HUES48 (cell line): ENCODE data around the gene CERS6.

Experiments used
- H3K27ac ChIP-seq: one replicate; pipeline ENCODE4 v1.7.0; 2013; ENCODE audit warnings: low read depth, low read length, inconsistent platforms
- H3K27me3 ChIP-seq: 2 replicates; pipeline ENCODE4 v1.6.1; 2013; ENCODE audit warnings: mild to moderate bottlenecking, low read length; ENCODE audit not compliant: control insufficient read depth, insufficient read depth
- H3K36me3 ChIP-seq: 2 replicates; pipeline ENCODE4 v1.6.1; 2013; ENCODE audit warnings: low read length; ENCODE audit not compliant: control insufficient read depth, insufficient read depth
- H3K4me1 ChIP-seq: 2 replicates; pipeline ENCODE4 v1.6.1; 2013; ENCODE audit warnings: mild to moderate bottlenecking, low read length; ENCODE audit not compliant: control insufficient read depth, insufficient read depth
- H3K4me3 ChIP-seq: 2 replicates; pipeline ENCODE4 v1.5.1; 2013; ENCODE audit warnings: mild to moderate bottlenecking, low read depth, low read length
- H3K9ac ChIP-seq: 2 replicates; pipeline ENCODE4 v1.6.1; 2013; ENCODE audit warnings: mild to moderate bottlenecking, low read depth, low read length, moderate library complexity
- H3K9me3 ChIP-seq: 2 replicates; pipeline ENCODE4 v1.6.1; 2013; ENCODE audit warnings: low read length; ENCODE audit not compliant: control insufficient read depth, insufficient read depth

Gene CERS6

DNA sequence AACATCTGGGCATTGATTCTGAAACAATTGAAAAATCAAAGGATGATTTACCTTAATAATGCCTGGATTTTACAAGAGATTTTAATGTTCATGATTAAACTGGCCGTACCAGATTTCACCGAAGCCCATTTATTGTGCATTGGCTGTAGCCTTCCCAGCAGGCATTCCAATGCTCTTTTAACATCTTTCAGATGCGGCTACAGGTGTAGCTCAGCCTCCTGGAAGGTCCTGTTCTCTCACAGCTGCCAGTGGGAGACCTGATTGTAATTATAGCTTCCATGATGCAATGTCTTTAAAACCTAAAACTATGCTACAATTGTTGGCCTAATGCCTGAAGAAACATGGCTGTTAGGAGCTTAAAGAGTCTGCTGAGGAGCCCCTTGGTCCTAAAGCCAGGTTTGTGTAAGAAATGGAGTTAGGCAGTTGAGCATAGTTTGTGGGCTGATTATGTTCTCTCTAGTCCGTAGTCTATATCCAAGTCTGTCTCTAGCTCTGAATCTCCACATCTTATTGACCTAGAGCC lies 147.4 kb downstream of the CERS6 start:
- Histone ChIP-seq H3K36me3 (no peaks in the 10 kb centered on the region), H3K27ac (no peak overlapping the region), H3K4me1 (peaks cover 8% of the 10 kb centered on the region; the same call in 1 of the 2 replicates), H3K9me3 (peaks cover 19% of the 10 kb centered on the region), H3K9ac (no peak overlapping the region), H3K4me3 (no peak overlapping the region), H3K27me3 (no peaks in the 10 kb centered on the region)

DNA sequence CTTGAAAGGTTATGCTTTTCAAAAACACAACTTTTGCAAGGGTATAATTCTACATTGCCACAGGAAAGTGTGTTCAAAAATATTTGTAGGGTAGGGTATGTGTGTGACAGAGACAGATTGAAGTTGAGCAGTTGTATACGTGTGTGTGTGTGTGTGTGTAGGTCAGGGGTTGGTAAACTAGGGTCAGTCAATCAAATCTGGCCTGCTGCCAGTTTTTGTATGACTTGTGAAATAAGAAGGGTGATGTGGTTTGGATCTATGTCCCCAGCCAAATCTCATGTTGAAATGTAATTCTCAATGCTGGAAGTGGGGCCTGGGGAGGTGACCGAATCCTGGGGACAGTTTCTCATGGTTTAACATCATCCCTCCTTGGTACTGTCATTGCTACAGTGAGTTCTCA lies 148.2 kb downstream of the CERS6 start:
- Histone ChIP-seq H3K36me3 (no peaks in the 10 kb centered on the region), H3K27me3 (no peaks in the 10 kb centered on the region), H3K27ac (no peak overlapping the region), H3K9ac (no peak overlapping the region), H3K4me1 (peaks cover 8% of the 10 kb centered on the region; the same call in 1 of the 2 replicates), H3K9me3 (peaks cover 19% of the 10 kb centered on the region), H3K4me3 (no peak overlapping the region)

GRCh38 chr2:168607992-168608391 lies 151.9 kb downstream of the CERS6 start:
- peaks cover 8% of the 10 kb centered on the region; the same call in 1 of the 2 replicates for H3K4me1 ChIP-seq
- H3K4me3 ChIP-seq: no peak overlapping the region
- H3K36me3 ChIP-seq: no peaks in the 10 kb centered on the region
- no peaks in the 10 kb centered on the region for H3K27me3 ChIP-seq
- H3K9me3 ChIP-seq: peaks cover 19% of the 10 kb centered on the region
- no peak overlapping the region for H3K9ac ChIP-seq
- H3K27ac ChIP-seq: no peak overlapping the region

DNA sequence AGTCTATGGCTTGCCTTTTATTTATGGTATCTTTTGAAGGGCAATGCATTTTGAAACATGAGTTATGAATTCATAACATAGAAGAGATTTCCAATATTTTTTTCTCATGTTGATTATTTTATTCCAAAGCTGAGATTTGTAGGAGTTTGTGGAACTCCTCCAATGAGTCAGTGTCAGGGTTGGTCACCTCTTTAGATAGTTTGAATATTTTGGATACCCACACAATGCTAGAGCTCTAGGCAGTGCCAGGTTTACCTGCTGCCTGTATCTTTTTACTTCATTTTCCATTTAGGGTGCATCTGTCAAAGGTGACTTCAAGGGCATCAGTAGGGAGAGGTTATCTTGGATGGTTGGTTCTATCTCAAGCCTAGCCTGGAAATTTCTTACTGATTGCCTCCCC lies 152.7 kb downstream of the CERS6 start:
- peaks cover 19% of the 10 kb centered on the region for H3K9me3 ChIP-seq
- no peak overlapping the region for H3K27ac ChIP-seq
- H3K9ac ChIP-seq: no peak overlapping the region
- no peaks in the 10 kb centered on the region for H3K27me3 ChIP-seq
- no peaks in the 10 kb centered on the region for H3K36me3 ChIP-seq
- no peak overlapping the region for H3K4me3 ChIP-seq
- H3K4me1 ChIP-seq: peaks cover under 1% of the 10 kb centered on the region; the same call in 1 of the 2 replicates

DNA sequence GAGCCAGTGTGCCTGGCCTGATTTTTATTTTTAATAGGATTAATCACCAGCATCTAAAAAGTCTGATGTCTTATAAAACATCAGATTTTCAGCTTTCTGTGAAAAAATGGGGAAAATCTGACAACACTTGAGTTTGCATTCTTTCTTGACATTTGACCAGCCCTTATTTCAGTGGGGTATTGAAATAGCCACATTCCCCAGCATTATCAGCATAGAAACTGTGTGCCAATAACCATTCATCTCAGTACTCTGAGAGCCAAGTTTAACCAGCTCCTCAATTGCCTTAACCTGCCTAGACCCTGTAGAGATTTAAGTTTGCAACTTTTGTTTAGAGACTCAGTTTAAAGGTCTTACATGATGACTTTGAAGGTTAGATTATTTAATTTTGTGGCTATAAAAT lies 155.0 kb downstream of the CERS6 start:
- Histone ChIP-seq H3K9me3 (no peaks in the 10 kb centered on the region), H3K36me3 (no peaks in the 10 kb centered on the region)

GRCh38 chr2:168611896-168612650 lies 156.0 kb downstream of the CERS6 start:
- no peak overlapping the region for H3K27ac ChIP-seq
- H3K4me3 ChIP-seq: no peak overlapping the region
- no peaks in the 10 kb centered on the region for H3K27me3 ChIP-seq
- no peaks in the 10 kb centered on the region for H3K4me1 ChIP-seq
- H3K36me3 ChIP-seq: no peaks in the 10 kb centered on the region
- no peak overlapping the region for H3K9ac ChIP-seq
- no peaks in the 10 kb centered on the region for H3K9me3 ChIP-seq

More for the DNA sequence above, 155.0 kb downstream of the CERS6 start:
- no peaks in the 10 kb centered on the region for H3K4me1 ChIP-seq
- no peak overlapping the region for H3K4me3 ChIP-seq
- H3K27me3 ChIP-seq: no peaks in the 10 kb centered on the region
- no peak overlapping the region for H3K9ac ChIP-seq
- no peak overlapping the region for H3K27ac ChIP-seq

DNA sequence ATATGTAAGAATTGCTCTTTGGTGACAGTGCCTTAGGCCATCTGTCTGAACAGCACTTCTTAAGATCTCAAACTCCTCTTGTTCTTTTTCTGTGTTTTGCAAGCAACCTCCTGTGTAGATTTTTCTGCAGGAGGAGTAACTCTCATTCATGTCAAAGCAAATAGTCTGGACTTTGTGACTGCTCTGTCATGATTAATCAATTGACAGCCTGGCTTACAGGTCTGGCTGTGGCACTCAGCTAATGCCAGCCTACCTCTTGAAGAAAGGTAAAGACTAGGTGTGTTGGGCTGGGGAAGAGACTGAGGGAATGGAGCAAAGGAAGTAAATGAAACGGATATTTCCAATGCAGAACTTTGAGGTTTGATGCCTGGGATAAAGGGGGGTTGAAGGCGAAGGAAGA lies 156.6 kb downstream of the CERS6 start:
- Histone ChIP-seq H3K4me1 (no peaks in the 10 kb centered on the region), H3K36me3 (no peaks in the 10 kb centered on the region)

GRCh38 chr2:168613551-168613950 lies 157.5 kb downstream of the CERS6 start:
- H3K27ac ChIP-seq: no peak overlapping the region

More for the DNA sequence above, 156.6 kb downstream of the CERS6 start:
- no peaks in the 10 kb centered on the region for H3K27me3 ChIP-seq
- H3K27ac ChIP-seq: no peak overlapping the region
- no peaks in the 10 kb centered on the region for H3K9me3 ChIP-seq
- no peak overlapping the region for H3K9ac ChIP-seq
- H3K4me3 ChIP-seq: no peak overlapping the region

DNA sequence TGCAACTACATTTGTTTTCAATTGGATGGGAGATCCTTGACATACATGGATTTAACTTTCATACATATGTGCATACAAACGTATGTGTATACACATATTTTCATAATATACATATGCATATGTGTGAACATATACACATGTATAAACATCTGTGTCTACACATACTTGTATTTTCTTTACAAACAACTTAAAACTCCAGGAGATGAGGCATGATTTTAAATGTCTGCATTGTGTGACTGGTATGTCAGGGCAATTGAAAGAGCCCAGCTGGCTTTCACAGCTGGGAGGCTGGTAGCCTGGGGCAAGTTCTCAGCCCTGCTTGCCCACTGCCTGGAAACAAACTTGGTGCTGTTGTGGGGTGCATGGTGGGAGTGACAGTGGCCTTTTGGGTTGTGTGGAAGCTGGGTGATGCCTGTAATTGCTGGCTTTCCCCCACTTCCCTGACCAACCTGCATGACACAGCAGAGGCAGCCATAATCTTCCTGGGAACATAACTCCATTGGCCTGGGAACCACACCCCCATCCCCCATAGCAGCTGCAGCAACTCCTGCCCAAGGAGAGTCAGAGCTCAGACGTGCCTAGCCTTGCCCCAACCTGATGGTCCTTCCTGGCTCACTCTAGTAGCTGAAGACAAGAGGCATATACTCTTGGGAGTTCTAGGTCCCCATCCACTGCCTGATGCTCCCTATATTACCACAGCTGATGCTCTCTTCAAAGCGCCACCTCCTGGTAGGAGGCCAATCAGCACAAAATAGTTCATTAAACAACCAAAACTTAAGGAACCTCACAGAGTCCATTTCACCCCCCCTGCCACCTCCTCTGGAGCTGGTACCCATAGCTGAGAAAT lies 158.3 kb downstream of the CERS6 start:
- H3K4me3 ChIP-seq: no peak overlapping the region
- no peaks in the 10 kb centered on the region for H3K4me1 ChIP-seq
- H3K27me3 ChIP-seq: no peaks in the 10 kb centered on the region
- H3K9me3 ChIP-seq: no peaks in the 10 kb centered on the region
- H3K27ac ChIP-seq: no peak overlapping the region
- no peak overlapping the region for H3K9ac ChIP-seq
- no peaks in the 10 kb centered on the region for H3K36me3 ChIP-seq

More at GRCh38 chr2:168613551-168613950, 157.5 kb downstream of the CERS6 start:
- Histone ChIP-seq H3K9ac (no peak overlapping the region), H3K27me3 (no peaks in the 10 kb centered on the region), H3K9me3 (no peaks in the 10 kb centered on the region), H3K36me3 (no peaks in the 10 kb centered on the region), H3K4me3 (no peak overlapping the region), H3K4me1 (no peaks in the 10 kb centered on the region)

DNA sequence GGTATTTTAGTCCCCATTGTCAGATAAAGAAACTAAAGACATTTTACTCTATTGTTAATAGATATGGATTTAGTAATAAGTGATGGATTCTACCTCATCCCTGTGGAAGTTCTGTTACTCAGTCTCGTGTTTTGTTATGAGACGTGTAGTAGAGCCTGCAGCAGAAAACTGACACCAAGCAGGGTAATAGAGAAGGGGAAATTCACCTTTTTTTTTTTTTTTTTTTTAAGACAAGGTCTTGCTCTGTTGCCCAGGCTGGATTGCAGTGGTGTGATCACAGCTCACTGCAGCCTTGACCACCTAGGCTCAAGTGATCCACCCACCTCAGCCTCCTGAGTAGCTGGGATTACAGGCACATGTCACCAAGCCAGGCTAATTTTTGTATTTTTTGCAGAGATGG lies 164.5 kb downstream of the CERS6 start:
- Histone ChIP-seq H3K27me3 (no peaks in the 10 kb centered on the region), H3K4me1 (peaks cover 5% of the 10 kb centered on the region), H3K4me3 (no peak overlapping the region), H3K9ac (no peak overlapping the region), H3K36me3 (no peaks in the 10 kb centered on the region), H3K9me3 (no peaks in the 10 kb centered on the region), H3K27ac (no peak overlapping the region)

- Histone ChIP-seq H3K9me3 (no peaks in the 10 kb centered on the region), H3K27me3 (no peaks in the 10 kb centered on the region), H3K36me3 (no peaks in the 10 kb centered on the region), H3K9ac (no peak overlapping the region), H3K4me3 (no peak overlapping the region), H3K4me1 (peaks cover 21% of the 10 kb centered on the region), H3K27ac (no peak overlapping the region)
Observed at GRCh38 chr2:168622559-168622958, 166.5 kb downstream of the CERS6 start.
